SU-DHL-6 (cell line): ENCODE data around the gene FAU.
A peak's percentile ranks its signal among the peaks of the same experiment; 100 is the strongest.

ENCODE experiments used
- H2AFZ ChIP-seq: fragments of 200-600 bp; sonication (generic); 2 replicates; pipeline ENCODE4 v1.6.1; 2014; ENCODE audit warnings: low read depth, mild to moderate bottlenecking, moderate library complexity, mixed read lengths, antibody characterized with exemption, low read length; ENCODE audit not compliant: severe bottlenecking
- H3F3A ChIP-seq: fragments of 200-600 bp; shearing (Covaris generic); 2 replicates; pipeline ENCODE4 v1.6.0; 2016; ENCODE audit warnings: antibody characterized with exemption, mild to moderate bottlenecking; ENCODE audit not compliant: insufficient read depth
- H3K27ac ChIP-seq: fragments of 200-600 bp; sonication (generic); 2 replicates; pipeline ENCODE4 v1.5.1; 2016; ENCODE audit warnings: low read depth, mild to moderate bottlenecking, low read length, moderate library complexity, mixed read lengths
- H3K27me3 ChIP-seq: fragments of 200-600 bp; sonication (generic), shearing (Covaris generic); 2 replicates; pipeline ENCODE4 v1.6.0; 2014; ENCODE audit warnings: mild to moderate bottlenecking, low read length
- H3K36me3 ChIP-seq: fragments of 200-600 bp; sonication (generic); 2 replicates; pipeline ENCODE4 v1.6.1; 2014; ENCODE audit warnings: mild to moderate bottlenecking, low read length, mixed read lengths
- H3K4me2 ChIP-seq: fragments of 300-600, 200-600 bp; shearing (Covaris generic), sonication (generic); 2 replicates; pipeline ENCODE4 v1.6.0; 2014; ENCODE audit warnings: low read length, low read depth, mild to moderate bottlenecking; ENCODE audit not compliant: poor library complexity, severe bottlenecking
- H3K4me3 ChIP-seq: fragments of 200-600 bp; sonication (generic); 2 replicates; pipeline ENCODE4 v1.5.1; 2014; ENCODE audit warnings: antibody characterized with exemption, low read length, mild to moderate bottlenecking, mixed read lengths; ENCODE audit not compliant: insufficient read depth, poor library complexity, severe bottlenecking
- H3K79me2 ChIP-seq: fragments of 200-600 bp; sonication (generic); 2 replicates; pipeline ENCODE4 v1.6.1; 2014; ENCODE audit warnings: mild to moderate bottlenecking, low read length, moderate library complexity; ENCODE audit not compliant: insufficient read depth
- H3K9ac ChIP-seq: fragments of 200-600 bp; sonication (generic); 2 replicates; pipeline ENCODE4 v1.7.0; 2014; ENCODE audit warnings: mild to moderate bottlenecking, low read length
- H3K9me2 ChIP-seq: fragments of 200-600 bp; sonication (generic); replicated peaks from 2 replicates; pipeline ENCODE4 v1.6.1; 2014; ENCODE audit warnings: low read length; ENCODE audit not compliant: insufficient read depth
- H3K9me3 ChIP-seq: fragments of 200-600 bp; sonication (generic); 2 replicates; pipeline ENCODE4 v1.6.1; 2014; ENCODE audit warnings: low read length, mixed read lengths; ENCODE audit not compliant: insufficient read depth
- H4K20me1 ChIP-seq: fragments of 200-600 bp; sonication (generic); 2 replicates; pipeline ENCODE4 v1.6.1; 2014; ENCODE audit warnings: low read depth, mild to moderate bottlenecking, antibody characterized with exemption, low read length, moderate library complexity, mixed read lengths
- EZH2phosphoT487 ChIP-seq: fragments of 200-600 bp; sonication (generic), shearing (Covaris generic); conservative IDR thresholded peaks from 2 replicates; pipeline ENCODE4 v1.6.1; 2018; ENCODE audit warnings: mild to moderate bottlenecking, antibody characterized with exemption, low read length, moderate library complexity, mixed read lengths
- TF ChIP-seq, protein P1 (sequence below): fragments of 200-600 bp; sonication (generic); IDR thresholded peaks from one replicate; pipeline ENCODE4 v1.5.1; 2017; ENCODE audit warnings: antibody characterized with exemption, mild to moderate bottlenecking, low read length, moderate library complexity; ENCODE audit not compliant: insufficient read depth, poor library complexity, severe bottlenecking

FAU gene

GRCh38 chr11:65116370-65117205, 5.3 kb downstream of the FAU start:
- H3F3A ChIP-seq = peaks cover 52% of the 10 kb centered on the region
- H3K27me3 ChIP-seq = no peaks in the 10 kb centered on the region
- peak overlapping the region; percentile 83 for H3K4me2 ChIP-seq
- peak overlapping the region; percentile 86 for H3K9ac ChIP-seq
- no peaks in the 10 kb centered on the region for H3K9me2 ChIP-seq
- peak overlapping the region; percentile 62 for H3K4me3 ChIP-seq
- peaks cover 13% of the 10 kb centered on the region; the same call in 1 of the 2 replicates for H3K36me3 ChIP-seq
- H3K9me3 ChIP-seq = no peaks in the 10 kb centered on the region
- TF ChIP-seq, protein P1, sequence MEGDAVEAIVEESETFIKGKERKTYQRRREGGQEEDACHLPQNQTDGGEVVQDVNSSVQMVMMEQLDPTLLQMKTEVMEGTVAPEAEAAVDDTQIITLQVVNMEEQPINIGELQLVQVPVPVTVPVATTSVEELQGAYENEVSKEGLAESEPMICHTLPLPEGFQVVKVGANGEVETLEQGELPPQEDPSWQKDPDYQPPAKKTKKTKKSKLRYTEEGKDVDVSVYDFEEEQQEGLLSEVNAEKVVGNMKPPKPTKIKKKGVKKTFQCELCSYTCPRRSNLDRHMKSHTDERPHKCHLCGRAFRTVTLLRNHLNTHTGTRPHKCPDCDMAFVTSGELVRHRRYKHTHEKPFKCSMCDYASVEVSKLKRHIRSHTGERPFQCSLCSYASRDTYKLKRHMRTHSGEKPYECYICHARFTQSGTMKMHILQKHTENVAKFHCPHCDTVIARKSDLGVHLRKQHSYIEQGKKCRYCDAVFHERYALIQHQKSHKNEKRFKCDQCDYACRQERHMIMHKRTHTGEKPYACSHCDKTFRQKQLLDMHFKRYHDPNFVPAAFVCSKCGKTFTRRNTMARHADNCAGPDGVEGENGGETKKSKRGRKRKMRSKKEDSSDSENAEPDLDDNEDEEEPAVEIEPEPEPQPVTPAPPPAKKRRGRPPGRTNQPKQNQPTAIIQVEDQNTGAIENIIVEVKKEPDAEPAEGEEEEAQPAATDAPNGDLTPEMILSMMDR = no peak
- no peak for TF ChIP-seq EZH2phosphoT487
- H4K20me1 ChIP-seq = no peaks in the 10 kb centered on the region
- H3K79me2 ChIP-seq = peaks cover 19% of the 10 kb centered on the region
- H2AFZ ChIP-seq = no peak overlapping the region
- peak overlapping the region; percentile 88 for H3K27ac ChIP-seq

GRCh38 chr11:65115361-65116082, 6.4 kb downstream of the FAU start:
- Histone ChIP-seq H3K4me2 (peak overlapping the region; percentile 83), H3F3A (peaks cover 43% of the 10 kb centered on the region), H4K20me1 (no peaks in the 10 kb centered on the region), H3K9me3 (no peaks in the 10 kb centered on the region), H3K4me3 (no peak overlapping the region), H3K27me3 (no peaks in the 10 kb centered on the region), H3K36me3 (peaks cover 6% of the 10 kb centered on the region; the same call in 1 of the 2 replicates), H3K79me2 (peaks cover 9% of the 10 kb centered on the region), H3K9me2 (no peaks in the 10 kb centered on the region), H2AFZ (no peak overlapping the region), H3K27ac (no peak overlapping the region), H3K9ac (no peak overlapping the region)
- TF ChIP-seq EZH2phosphoT487 = no peak
- TF ChIP-seq, protein P1 = no peak

DNA sequence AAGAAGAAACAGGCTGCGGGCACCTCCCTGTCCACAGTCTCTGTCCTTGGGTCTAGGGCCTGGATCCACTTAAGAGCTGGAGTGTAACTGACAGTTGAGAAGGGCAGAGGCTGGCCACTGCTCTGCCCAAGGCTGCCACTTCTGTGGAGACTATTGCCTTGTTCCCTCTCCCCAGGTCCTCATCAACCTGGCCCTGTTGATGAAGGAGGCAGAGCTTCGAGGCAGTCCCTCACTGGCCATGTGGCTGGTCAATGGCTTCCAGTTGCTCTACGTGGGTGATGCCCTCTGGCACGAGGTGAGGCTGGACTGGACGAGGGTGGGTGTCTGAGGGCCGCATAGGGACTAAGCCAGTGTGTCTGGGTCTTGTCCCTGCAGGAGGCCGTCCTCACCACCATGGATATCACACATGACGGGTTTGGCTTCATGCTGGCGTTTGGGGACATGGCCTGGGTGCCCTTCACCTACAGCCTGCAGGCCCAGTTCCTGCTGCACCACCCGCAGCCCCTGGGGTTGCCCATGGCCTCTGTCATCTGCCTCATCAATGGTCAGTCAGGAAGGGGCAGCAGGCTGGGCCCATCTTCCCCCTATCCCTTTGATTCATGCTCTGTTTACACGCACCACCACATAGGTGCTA, 7.3 kb downstream of the FAU start:
- peaks cover 1% of the 10 kb centered on the region; the same call in 1 of the 2 replicates for H3K36me3 ChIP-seq
- no peak overlapping the region for H3K4me2 ChIP-seq
- H3K4me3 ChIP-seq = no peak overlapping the region
- H3K79me2 ChIP-seq = peaks cover 5% of the 10 kb centered on the region
- H3K9me3 ChIP-seq = no peaks in the 10 kb centered on the region
- H3K27ac ChIP-seq = peak overlapping the region; percentile 88; the same call in 1 of the 2 replicates
- no peaks in the 10 kb centered on the region for H3K27me3 ChIP-seq
- TF ChIP-seq, protein P1 = no peak
- no peak for TF ChIP-seq EZH2phosphoT487
- no peak overlapping the region for H3K9ac ChIP-seq
- no peaks in the 10 kb centered on the region for H4K20me1 ChIP-seq
- H3F3A ChIP-seq = peaks cover 34% of the 10 kb centered on the region
- no peaks in the 10 kb centered on the region for H3K9me2 ChIP-seq
- no peak overlapping the region for H2AFZ ChIP-seq
